ENCODE measurements around the gene SRBD1. TPM values are rescaled to one million over a fixed set of nuclear protein-coding genes. Genes with fewer than 3 reads are reported as not detected.

Gene SRBD1
- polyA plus RNA-seq, 3 donors, result 5.8 to 9.2 (median 7.0) TPM

GRCh38 chr2:45379399-45380087, 231.5 kb downstream of the SRBD1 start:
- Mint-ChIP-seq H3K36me3 (no peaks in the 10 kb centered on the region), H3K27ac (no peak overlapping the region), H3K9me3 (peaks cover 0 to 7% (median 2%) of the 10 kb centered on the region in 7 donors), H3K4me1 (no peaks in the 10 kb centered on the region), H3K4me3 (no peak overlapping the region), H3K27me3 (ENCODE audit: low read depth in 3 of 3) (peaks cover 0 to 3% (median 0%) of the 10 kb centered on the region in 3 donors)
- H3K9ac ChIP-seq (ENCODE audit: insufficient read depth, low read length, poor library complexity, severe bottlenecking), result no peak overlapping the region
- no peak overlapping the region for H3K4me2 ChIP-seq (replicated peaks; ENCODE audit: extremely low read depth, low read length, poor library complexity, severe bottlenecking)
- no peak overlapping the region for H3K27ac ChIP-seq (ENCODE audit: low read depth in 1 of 2, low read length in 2 of 2)
- no peak overlapping the region for H3K4me3 ChIP-seq (replicated peaks in 1 of 3; ENCODE audit: low read depth in 2 of 3, low read length in 3 of 3)
- H3K27me3 ChIP-seq (ENCODE audit: control insufficient read depth in 2 of 2, insufficient read depth in 2 of 2, low read length in 2 of 2), result no peaks in the 10 kb centered on the region
- no peak overlapping the region for H2AFZ ChIP-seq (ENCODE audit: insufficient read depth, low read depth, low read length, poor library complexity, severe bottlenecking)
- no peaks in the 10 kb centered on the region for H3K4me1 ChIP-seq (ENCODE audit: control insufficient read depth in 1 of 2, insufficient read depth in 2 of 2, low read length in 2 of 2)
- H4K20me1 ChIP-seq (ENCODE audit: insufficient read depth, low read length), result no peaks in the 10 kb centered on the region
- 95% methylated on average over 2 of the region's 3 CpGs for WGBS (ENCODE audit: insufficient coverage)
- intact Hi-C loops (cut with micrococcal nuclease), result no loop called here
- no peaks in the 10 kb centered on the region for H3K9me3 ChIP-seq (replicated peaks in 1 of 2; ENCODE audit: control insufficient read depth in 1 of 2, insufficient read depth in 1 of 2, low read length in 2 of 2)
- no peak for TF ChIP-seq CTCF (IDR thresholded peaks at IDR 0.05)
- no peaks in the 10 kb centered on the region for H3K36me3 ChIP-seq (replicated peaks in 1 of 2; ENCODE audit: control insufficient read depth in 1 of 2, insufficient read depth in 2 of 2, low read length in 2 of 2)
- no peaks in the 10 kb centered on the region for H3K79me2 ChIP-seq (ENCODE audit: insufficient read depth, low read length)
- DNase-seq, result no peak

- intact Hi-C loops (cut with micrococcal nuclease), result no loop called here
- H3K27ac Mint-ChIP-seq, result no peak overlapping the region
These were observed 237.5 kb downstream of the SRBD1 start for GRCh38 chr2:45373534-45373933.

More at GRCh38 chr2:45373534-45373933, 237.5 kb downstream of the SRBD1 start:
- Histone ChIP-seq H2AFZ (ENCODE audit: insufficient read depth, low read depth, low read length, poor library complexity, severe bottlenecking) (no peak overlapping the region), H3K4me3 (replicated peaks in 1 of 3; ENCODE audit: low read depth in 2 of 3, low read length in 3 of 3) (no peak overlapping the region), H3K36me3 (replicated peaks in 1 of 2; ENCODE audit: control insufficient read depth in 1 of 2, insufficient read depth in 2 of 2, low read length in 2 of 2) (no peaks in the 10 kb centered on the region), H3K27ac (ENCODE audit: low read depth in 1 of 2, low read length in 2 of 2) (no peak overlapping the region), H4K20me1 (ENCODE audit: insufficient read depth, low read length) (no peaks in the 10 kb centered on the region), H3K4me2 (replicated peaks; ENCODE audit: extremely low read depth, low read length, poor library complexity, severe bottlenecking) (no peak overlapping the region), H3K4me1 (ENCODE audit: control insufficient read depth in 1 of 2, insufficient read depth in 2 of 2, low read length in 2 of 2) (no peaks in the 10 kb centered on the region), H3K9me3 (replicated peaks in 1 of 2; ENCODE audit: control insufficient read depth in 1 of 2, insufficient read depth in 1 of 2, low read length in 2 of 2) (no peaks in the 10 kb centered on the region), H3K79me2 (ENCODE audit: insufficient read depth, low read length) (no peaks in the 10 kb centered on the region), H3K9ac (ENCODE audit: insufficient read depth, low read length, poor library complexity, severe bottlenecking) (no peak overlapping the region), H3K27me3 (ENCODE audit: control insufficient read depth in 2 of 2, insufficient read depth in 2 of 2, low read length in 2 of 2) (no peaks in the 10 kb centered on the region)
- no peaks in the 10 kb centered on the region for H3K4me1 Mint-ChIP-seq
- TF ChIP-seq CTCF (IDR thresholded peaks at IDR 0.05), result no peak
- no CpG with 5 or more reads among the region's 2 CpGs for WGBS (ENCODE audit: insufficient coverage)
- H3K27me3 Mint-ChIP-seq (ENCODE audit: low read depth in 3 of 3), result peaks cover 0 to 3% (median 0%) of the 10 kb centered on the region in 3 donors
- no peaks in the 10 kb centered on the region for H3K36me3 Mint-ChIP-seq
- H3K4me3 Mint-ChIP-seq, result no peak overlapping the region
- DNase-seq, result no peak
- peaks cover 0 to 5% (median 2%) of the 10 kb centered on the region in 7 donors for H3K9me3 Mint-ChIP-seq
